GM06990 (cell line): Measurements from ENCODE around the gene EPHA7.

ENCODE experiments used
- DNase-seq: peaks from one replicate; pipeline ENCODE4 v3.0.0-alpha.2; 2011; ENCODE audit not compliant: insufficient read length; ENCODE audit errors: extremely low read depth
- H3K27me3 ChIP-seq: replicated peaks from 2 replicates; pipeline ENCODE4 v1.6.0; 2011; ENCODE audit warnings: low read length; ENCODE audit not compliant: control insufficient read depth, insufficient read depth
- H3K36me3 ChIP-seq: 2 replicates; pipeline ENCODE4 v1.5.1; 2011; ENCODE audit warnings: low read length; ENCODE audit not compliant: control insufficient read depth, insufficient read depth
- H3K4me3 ChIP-seq: replicated peaks from 2 replicates; pipeline ENCODE4 v1.5.1; 2011; ENCODE audit warnings: low read depth, mild to moderate bottlenecking, control low read depth, low read length
- CTCF ChIP-seq: IDR thresholded peaks from 2 replicates; pipeline ENCODE4 v1.5.1; 2011; ENCODE audit warnings: low read length, control low read depth, mild to moderate bottlenecking, inconsistent platforms; ENCODE audit not compliant: insufficient read depth, poor library complexity, severe bottlenecking

The EPHA7 gene

GRCh38 chr6:93418033-93418407, 1.3 kb downstream of the EPHA7 start:
- DNase-seq: no peak

GRCh38 chr6:93417421-93418013, 1.8 kb downstream of the EPHA7 start:
- no peak for DNase-seq
- H3K27me3 ChIP-seq: no peaks in the 10 kb centered on the region
- H3K4me3 ChIP-seq: no peak overlapping the region
- no peak for TF ChIP-seq CTCF
- no peaks in the 10 kb centered on the region for H3K36me3 ChIP-seq

More at GRCh38 chr6:93418033-93418407, 1.3 kb downstream of the EPHA7 start:
- H3K36me3 ChIP-seq: no peaks in the 10 kb centered on the region
- H3K4me3 ChIP-seq: no peak overlapping the region
- TF ChIP-seq CTCF: no peak
- no peaks in the 10 kb centered on the region for H3K27me3 ChIP-seq

GRCh38 chr6:93416571-93417420, 2.6 kb downstream of the EPHA7 start:
- Histone ChIP-seq H3K27me3 (no peaks in the 10 kb centered on the region), H3K4me3 (no peak overlapping the region), H3K36me3 (no peaks in the 10 kb centered on the region)
- DNase-seq: no peak
- no peak for TF ChIP-seq CTCF

- H3K36me3 ChIP-seq: no peaks in the 10 kb centered on the region
- H3K27me3 ChIP-seq: no peaks in the 10 kb centered on the region
- no peak for DNase-seq
- H3K4me3 ChIP-seq: no peak overlapping the region
- no peak for TF ChIP-seq CTCF
Observed at GRCh38 chr6:93413190-93413589, 6.2 kb downstream of the EPHA7 start.

GRCh38 chr6:93412452-93412851, 6.9 kb downstream of the EPHA7 start:
- no peak for DNase-seq
- Histone ChIP-seq H3K27me3 (no peaks in the 10 kb centered on the region), H3K4me3 (no peak overlapping the region), H3K36me3 (no peaks in the 10 kb centered on the region)
- TF ChIP-seq CTCF: no peak
